H1 (cell line): ENCODE data around the gene PAQR8. TPM values are rescaled to one million over a fixed set of nuclear protein-coding genes. Genes with fewer than 3 reads are reported as not detected.

Experiments used
- BRCA1 ChIP-seq: IDR thresholded peaks from 2 replicates; pipeline ENCODE4 v1.6.1; 2012; ENCODE audit warnings: low read depth, low read length, improper control_type of control experiment
- HDAC2 ChIP-seq, 2 experiments: fragments of 300-600 bp in 1 of 2; sonication (generic) in 1 of 2; IDR thresholded peaks; 2 replicates each; pipeline ENCODE4 v1.6.1; 2011 to 2012; ENCODE audit warnings: low read depth in 2 of 2, low read length in 2 of 2, mild to moderate bottlenecking in 2 of 2, moderate library complexity in 2 of 2, borderline replicate concordance in 1 of 2, inconsistent platforms in 1 of 2
- RBBP5 ChIP-seq: IDR thresholded peaks from 2 replicates; pipeline ENCODE4 v1.7.1; 2012; ENCODE audit warnings: low read depth, mild to moderate bottlenecking, inconsistent platforms, low read length, moderate library complexity, borderline replicate concordance
- TAF7 ChIP-seq: optimal IDR thresholded peaks from 2 replicates; pipeline ENCODE3; 2011; ENCODE audit warnings: low read depth, mild to moderate bottlenecking, inconsistent platforms, low read length, moderate library complexity, borderline replicate concordance
- polyA plus RNA-seq, 7 experiments: library from polyadenylated mRNA; depleted of rRNA in 3 of 7; stranded (reverse) in 5 of 7; unstranded in 2 of 7; fragments of >200 nt in 5 of 7; fragments of 200-250 nt in 2 of 7; gene quantifications; 1 replicate in 5 of 7; 2 replicates in 1 of 7; 4 replicates in 1 of 7; pipeline versions ENCODE4 v1.2.1 to v1.2.3, GENCODE V29; 2011 to 2013; ENCODE audit warnings: missing spikeins in 2 of 7, mixed read lengths in 2 of 7
- total RNA-seq: library from RNA; stranded (reverse); fragmentation: NEBNext Ultra II Directional; extraction: Animal tissue kit (Norgen Biotek cat#: 25700); gene quantifications from 2 replicates; pipeline ENCODE4 v1.2.1, GENCODE V29; 2021
- TF ChIP-seq, protein P1 (sequence below): IDR thresholded peaks from 2 replicates; pipeline ENCODE4 v1.6.1; 2012; ENCODE audit warnings: inconsistent platforms

Gene PAQR8
- total and polyA plus RNA-seq, 2 of the 8 experiments (the other 6 are each of a cell fraction or from before 2014, with no cell fraction given): 7.6 to 9.6 TPM

DNA sequence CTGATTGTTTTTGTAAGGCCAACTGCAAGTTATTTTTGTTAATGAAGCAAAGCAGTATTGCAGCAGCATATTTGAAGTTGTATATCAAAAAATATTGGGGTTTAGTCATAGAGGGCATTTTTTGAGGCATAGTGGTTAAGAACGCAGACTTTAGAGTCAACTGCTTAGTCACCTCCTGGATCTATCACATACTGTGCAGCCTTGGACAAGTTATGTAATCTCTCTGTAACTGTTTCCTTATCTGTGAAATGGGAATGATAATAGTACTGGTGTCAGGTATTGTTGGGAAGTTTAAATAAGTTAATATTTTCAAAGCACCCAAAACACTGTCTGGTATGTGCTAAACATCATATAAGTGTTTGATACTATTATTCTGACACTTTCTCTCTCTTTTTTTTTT lies 31.0 kb downstream of the PAQR8 start (continued):
- TF ChIP-seq, protein P1, sequence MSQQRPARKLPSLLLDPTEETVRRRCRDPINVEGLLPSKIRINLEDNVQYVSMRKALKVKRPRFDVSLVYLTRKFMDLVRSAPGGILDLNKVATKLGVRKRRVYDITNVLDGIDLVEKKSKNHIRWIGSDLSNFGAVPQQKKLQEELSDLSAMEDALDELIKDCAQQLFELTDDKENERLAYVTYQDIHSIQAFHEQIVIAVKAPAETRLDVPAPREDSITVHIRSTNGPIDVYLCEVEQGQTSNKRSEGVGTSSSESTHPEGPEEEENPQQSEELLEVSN: no peak
- TF ChIP-seq RBBP5 (no peak), BRCA1 (no peak), TAF7 (no peak), HDAC2 (IDR thresholded peaks at IDR 0.05; ENCODE audit: borderline replicate concordance in 1 of 2, low read depth in 2 of 2, low read length in 2 of 2) (no peak)
